T follicular helper cell (primary cell): ENCODE measurements around the gene MAFG.

ENCODE experiments used
- DNase-seq: peaks from one replicate; pipeline ENCODE4 v3.0.0-alpha.2; 2020; ENCODE audit warnings: low read depth

MAFG gene

DNA sequence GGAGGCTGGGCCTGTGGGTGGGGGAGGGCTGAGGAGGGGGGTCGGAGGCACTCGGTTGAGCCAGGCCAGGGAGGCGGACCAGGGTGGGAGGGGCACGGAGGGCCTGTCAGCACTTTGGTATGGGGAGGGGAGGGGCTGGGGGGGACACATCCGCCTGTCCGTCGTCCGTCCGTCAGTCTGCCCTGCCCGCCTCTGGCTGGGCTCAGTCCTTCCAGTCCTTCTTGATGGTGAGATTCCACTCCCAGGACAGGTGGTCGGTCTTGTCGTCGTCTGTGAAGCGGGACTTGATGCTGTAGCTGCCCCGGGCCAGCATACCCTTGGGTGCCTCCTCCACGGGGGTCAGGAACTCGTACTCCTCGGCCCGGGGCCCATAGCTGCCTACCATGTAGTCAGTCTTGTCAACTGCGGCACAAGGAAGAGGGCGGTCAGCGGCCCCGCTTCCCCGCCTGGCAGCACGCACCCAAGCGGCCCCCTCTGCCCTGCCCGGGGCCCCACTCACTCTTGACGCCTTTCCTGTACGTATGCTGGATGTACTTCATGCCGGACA, 58.8 kb downstream of the MAFG start:
- no peak for DNase-seq
